ENCODE measurements around the gene DHRS1.
"Not testable (repeated sequence)": the region's sequence is repeated elsewhere in the genome, so short reads cannot be mapped to it uniquely, and the experiment has no call there.

DHRS1 gene

GRCh38 chr14:24261969-24262327 is 37.6 kb downstream of the DHRS1 start:
- no peak for DNase-seq

GRCh38 chr14:24261256-24261968 is 38.2 kb downstream of the DHRS1 start:
- DNase-seq = no peak

GRCh38 chr14:24260780-24261157 is 38.8 kb downstream of the DHRS1 start:
- DNase-seq = no peak

GRCh38 chr14:24260026-24260779 is 39.4 kb downstream of the DHRS1 start:
- DNase-seq = no peak

- DNase-seq = no peak
Measured at GRCh38 chr14:24259282-24260025, 40.1 kb downstream of the DHRS1 start.

- DNase-seq = no peak
Measured at GRCh38 chr14:24258548-24259265, 40.9 kb downstream of the DHRS1 start.

- no peak for DNase-seq
Measured at GRCh38 chr14:24258119-24258518, 41.5 kb downstream of the DHRS1 start.

GRCh38 chr14:24256960-24257359 is 42.6 kb downstream of the DHRS1 start:
- no peak for DNase-seq

GRCh38 chr14:24255931-24256711 is 43.5 kb downstream of the DHRS1 start:
- no peak for DNase-seq

- DNase-seq = no peak
Measured at GRCh38 chr14:24255438-24255837, 44.1 kb downstream of the DHRS1 start.

- no peak for DNase-seq
Measured at GRCh38 chr14:24254630-24255392, 44.8 kb downstream of the DHRS1 start.

GRCh38 chr14:24253936-24254335 is 45.6 kb downstream of the DHRS1 start:
- DNase-seq = no peak

GRCh38 chr14:24252289-24253124 is 47.1 kb downstream of the DHRS1 start:
- DNase-seq = no peak

- no peak for DNase-seq
Measured at GRCh38 chr14:24251880-24252288, 47.7 kb downstream of the DHRS1 start.

- no peak for DNase-seq
Measured at GRCh38 chr14:24250354-24250753, 49.2 kb downstream of the DHRS1 start.

- no peak for DNase-seq
Measured at GRCh38 chr14:24249230-24250021, 50.2 kb downstream of the DHRS1 start.

GRCh38 chr14:24247422-24247821 is 52.2 kb downstream of the DHRS1 start:
- no peak for DNase-seq

- peak in 1 of 2 donors; percentile 69 for DNase-seq
Measured at GRCh38 chr14:24246765-24247212, 52.8 kb downstream of the DHRS1 start.

- not testable (repeated sequence) for DNase-seq
Measured at GRCh38 chr14:24245350-24245749, 54.2 kb downstream of the DHRS1 start.

Data from CD4-positive, alpha-beta T cell treated with Interleukin-4 for 1 hour (primary cell).